HG03135 (cell line): ENCODE measurements around the gene AUTS2.

Source experiments
- ATAC-seq: cut with Tn5 transposase; IDR thresholded peaks from one replicate; pipeline ENCODE4 v1.9.1; 2021; ENCODE audit warnings: mild to moderate bottlenecking, moderate library complexity; ENCODE audit not compliant: unreplicated experiment

Gene AUTS2

GRCh38 chr7:69751026-69751425, 152.8 kb downstream of the AUTS2 start:
- no peak for ATAC-seq

DNA sequence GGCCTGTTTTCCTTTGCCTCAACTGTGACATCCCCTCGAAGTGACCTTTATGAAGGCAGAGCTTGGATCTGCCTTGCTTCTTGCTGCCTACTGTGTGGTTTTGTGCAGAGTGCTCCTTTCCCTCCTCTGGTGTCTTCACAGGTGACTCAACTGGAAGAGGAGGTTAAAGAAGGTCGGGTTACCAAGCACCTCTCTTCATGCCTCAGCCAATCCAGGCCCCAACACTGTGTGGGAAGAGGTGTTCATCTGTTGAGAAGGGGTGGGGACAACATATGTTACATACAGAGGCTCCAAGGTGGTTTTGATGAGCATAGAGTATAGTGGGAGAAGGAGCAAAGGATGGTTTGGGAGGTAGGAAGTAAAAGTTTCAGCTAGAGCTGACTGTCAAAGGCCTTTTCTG, 155.7 kb downstream of the AUTS2 start:
- no peak for ATAC-seq

GRCh38 chr7:69754476-69754875, 156.2 kb downstream of the AUTS2 start:
- ATAC-seq, result no peak

- no peak for ATAC-seq
Measured at GRCh38 chr7:69756235-69756634, 158.0 kb downstream of the AUTS2 start.

GRCh38 chr7:69757528-69757927, 159.3 kb downstream of the AUTS2 start:
- ATAC-seq, result no peak

- ATAC-seq, result no peak
Measured at GRCh38 chr7:69757981-69758430, 159.7 kb downstream of the AUTS2 start.

DNA sequence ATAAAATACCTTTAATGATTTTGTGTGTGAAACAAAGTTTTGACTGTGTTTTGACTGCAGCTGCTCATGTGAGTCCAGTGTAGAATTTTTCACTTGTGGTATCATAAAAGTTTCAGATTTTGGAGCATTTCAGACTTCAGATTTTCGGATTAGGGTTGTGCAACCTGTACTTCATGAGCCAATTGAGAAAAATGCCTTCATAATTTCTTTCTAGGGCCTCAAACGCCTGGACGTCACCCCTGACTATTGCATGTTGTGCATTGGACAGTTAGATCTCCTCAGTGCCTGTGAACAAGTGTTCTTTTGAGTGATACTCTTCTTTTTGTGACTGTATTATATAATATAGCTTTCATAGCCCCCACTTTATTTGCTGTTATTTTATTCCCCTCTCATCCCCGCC, 161.1 kb downstream of the AUTS2 start:
- no peak for ATAC-seq

DNA sequence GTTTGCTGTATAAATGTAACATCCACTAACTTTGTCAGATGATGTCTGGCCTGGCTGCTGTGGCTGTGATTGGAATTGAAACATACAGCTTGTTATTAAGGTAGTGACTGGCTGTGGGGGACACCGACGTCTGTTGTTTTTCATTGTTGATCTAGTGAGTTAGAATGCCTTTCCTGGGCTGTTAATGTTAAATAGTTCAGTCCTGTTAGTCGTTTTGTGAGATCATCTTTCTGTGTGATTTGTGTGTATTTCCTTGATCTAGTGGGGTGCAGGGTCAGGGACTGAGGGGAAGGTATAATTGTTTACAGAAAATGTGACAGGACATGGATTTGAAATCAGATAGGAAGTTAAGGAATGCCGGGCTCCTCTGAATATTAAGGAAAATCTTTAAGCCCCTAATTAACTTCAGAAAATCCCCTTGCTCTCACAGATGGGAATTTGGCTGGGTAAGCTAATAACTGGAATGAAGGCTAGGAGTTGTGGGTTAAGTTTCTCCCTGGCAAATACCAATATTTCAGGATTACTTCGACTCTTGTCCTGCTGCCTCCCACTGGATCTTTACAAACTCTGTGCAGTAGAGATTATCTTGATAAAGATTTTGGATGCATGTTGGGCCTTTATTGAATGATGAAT, 163.1 kb downstream of the AUTS2 start:
- no peak for ATAC-seq

DNA sequence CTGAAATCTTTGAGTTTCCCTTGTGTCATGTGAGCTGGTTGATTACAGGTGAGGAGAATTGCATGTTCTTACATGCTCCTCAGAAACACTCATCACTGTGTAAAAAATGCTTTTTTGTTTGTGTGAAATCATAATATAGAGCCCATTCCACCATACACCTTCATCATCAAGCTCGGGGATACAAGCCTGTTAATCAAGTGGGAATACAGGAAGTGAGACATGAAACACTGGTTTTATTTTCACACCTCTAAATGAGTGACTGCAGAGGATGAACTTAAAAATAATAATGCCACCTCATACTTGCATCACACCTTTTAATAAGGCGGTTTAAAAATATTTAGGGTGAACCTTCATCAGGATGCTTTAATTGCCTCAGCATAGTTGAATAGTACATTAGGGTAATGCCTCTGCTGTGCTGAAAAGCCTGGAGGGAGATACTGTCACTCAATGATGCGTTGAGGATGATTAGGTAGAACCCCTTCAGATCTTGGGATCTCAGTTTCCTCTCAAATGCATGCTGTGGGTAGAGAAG, 164.6 kb downstream of the AUTS2 start:
- ATAC-seq, result no peak

GRCh38 chr7:69763513-69763912, 165.2 kb downstream of the AUTS2 start:
- no peak for ATAC-seq

DNA sequence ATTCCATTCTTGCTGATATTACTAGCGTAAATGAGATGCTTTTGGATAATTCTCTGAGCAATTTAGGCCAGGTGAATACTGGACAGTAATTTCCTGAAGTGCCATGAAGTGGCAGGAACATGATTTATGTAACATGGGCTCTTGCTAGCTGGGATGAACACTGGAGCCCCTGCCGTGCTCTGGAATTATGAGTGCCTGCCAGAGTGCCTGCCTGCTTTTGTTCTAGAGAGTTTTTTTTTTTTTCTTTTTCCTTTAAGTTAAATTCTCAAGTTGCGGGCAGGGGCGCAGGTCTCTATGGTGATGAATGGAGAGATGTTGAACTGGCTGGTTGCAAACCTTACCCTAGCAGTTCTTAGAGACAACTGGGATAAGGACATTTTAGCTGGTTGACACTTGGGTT, 165.9 kb downstream of the AUTS2 start:
- no peak for ATAC-seq

DNA sequence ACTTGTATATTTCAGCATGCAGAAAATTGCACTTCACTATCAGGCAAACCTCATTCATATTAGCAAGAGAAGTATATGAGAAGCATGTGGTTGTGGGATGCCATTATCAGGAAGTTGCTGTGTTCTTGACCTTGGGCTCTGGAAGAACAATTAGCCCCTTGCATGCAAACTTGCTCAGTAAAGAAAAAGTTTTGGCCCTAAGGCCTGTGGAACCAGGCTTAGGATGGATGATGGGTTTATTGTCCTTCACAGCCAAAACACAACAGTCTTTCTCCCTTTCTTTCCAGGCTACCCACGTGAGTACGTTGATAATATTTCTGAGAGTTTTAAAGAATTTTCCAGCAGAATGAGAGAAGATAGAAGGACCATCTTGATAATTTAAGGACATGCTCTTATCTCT, 166.4 kb downstream of the AUTS2 start:
- ATAC-seq, result no peak

GRCh38 chr7:69765879-69766278, 167.6 kb downstream of the AUTS2 start:
- ATAC-seq, result no peak

GRCh38 chr7:69768986-69769595, 170.8 kb downstream of the AUTS2 start:
- no peak for ATAC-seq

DNA sequence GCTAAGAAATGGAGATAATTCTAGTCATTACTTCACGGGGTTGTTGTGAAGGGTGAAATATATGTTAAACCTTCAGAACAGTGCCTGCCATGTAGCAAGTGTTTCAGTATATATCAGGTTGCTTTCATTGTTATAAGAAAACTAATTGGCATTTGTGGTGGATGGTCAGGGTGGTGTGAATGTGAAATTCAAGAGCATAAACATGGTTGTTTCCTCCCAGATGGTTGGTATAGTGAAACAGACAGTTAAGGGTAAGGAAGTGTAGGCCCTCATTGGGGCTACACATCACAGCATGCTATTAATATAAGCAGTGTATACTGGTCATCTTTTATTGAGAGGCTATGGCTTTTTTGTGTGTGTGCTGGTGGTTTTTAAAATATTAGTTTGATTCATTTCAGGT, 171.6 kb downstream of the AUTS2 start:
- no peak for ATAC-seq

- no peak for ATAC-seq
Measured at GRCh38 chr7:69770613-69771012, 172.3 kb downstream of the AUTS2 start.

DNA sequence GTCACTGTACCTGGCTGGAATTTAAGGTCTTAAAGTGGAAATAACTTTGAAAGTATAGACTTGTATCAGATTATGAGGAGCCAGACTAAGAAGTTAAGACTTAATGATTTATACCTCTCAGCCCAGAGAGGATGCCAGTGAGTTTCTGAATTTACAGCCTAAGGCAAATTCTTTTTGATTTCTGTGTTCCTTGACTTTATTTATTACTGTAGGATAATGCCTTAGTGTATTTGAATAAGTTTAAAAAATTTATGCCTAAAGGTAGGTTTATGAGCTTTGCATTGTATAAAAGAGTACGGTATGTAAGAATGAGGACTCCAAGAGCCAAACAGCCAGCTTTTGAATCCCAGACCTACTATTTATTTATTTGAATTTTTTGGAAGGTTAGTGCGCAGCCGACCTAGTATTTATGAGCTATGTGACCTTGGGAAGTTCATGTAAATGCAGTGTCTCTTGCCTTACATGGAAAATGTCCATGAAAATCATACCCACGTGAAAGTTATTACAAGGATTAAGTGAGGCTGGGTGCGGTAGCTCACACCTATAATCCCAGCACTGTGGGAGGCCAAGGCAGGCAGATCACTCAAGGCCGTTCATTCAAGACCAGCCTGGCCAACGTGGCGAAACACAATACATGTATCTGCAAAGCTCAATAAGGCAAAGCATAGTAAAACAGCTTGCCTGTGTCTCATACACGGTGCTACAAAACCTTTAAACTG, 174.6 kb downstream of the AUTS2 start:
- ATAC-seq, result no peak

DNA sequence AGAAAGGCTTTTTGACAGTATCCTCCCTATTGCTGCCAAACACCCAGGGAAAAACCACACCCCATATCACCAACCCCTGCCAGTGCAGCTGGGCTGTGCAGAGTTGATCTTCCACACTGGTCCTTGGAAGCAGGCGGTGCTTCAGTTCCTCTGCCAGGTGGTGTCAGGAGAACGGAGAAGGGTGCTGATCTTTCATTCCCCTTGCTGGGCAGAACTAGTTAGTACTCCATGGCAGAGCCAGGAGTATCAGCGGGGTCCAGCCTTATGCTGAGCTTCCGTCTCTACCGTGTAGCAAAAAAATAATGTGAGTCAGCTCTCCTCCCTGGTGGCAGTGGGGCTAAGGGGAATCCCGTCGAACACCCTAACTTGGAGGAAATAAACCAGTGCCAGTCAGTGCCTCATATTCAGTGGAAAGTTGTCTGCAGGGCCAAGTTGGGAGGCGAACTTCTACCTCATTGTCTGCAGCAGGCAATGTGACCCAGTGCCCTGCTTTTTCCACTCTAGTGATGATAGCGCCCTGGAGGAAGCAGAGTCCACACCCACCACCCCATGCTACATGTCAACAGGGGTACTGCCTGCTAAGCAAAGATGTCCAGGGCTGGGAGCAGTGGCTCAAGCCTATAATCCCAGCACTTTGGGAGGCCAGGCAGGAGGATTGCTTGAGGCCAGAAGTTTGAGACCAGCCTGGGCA, 175.4 kb downstream of the AUTS2 start:
- no peak for ATAC-seq

DNA sequence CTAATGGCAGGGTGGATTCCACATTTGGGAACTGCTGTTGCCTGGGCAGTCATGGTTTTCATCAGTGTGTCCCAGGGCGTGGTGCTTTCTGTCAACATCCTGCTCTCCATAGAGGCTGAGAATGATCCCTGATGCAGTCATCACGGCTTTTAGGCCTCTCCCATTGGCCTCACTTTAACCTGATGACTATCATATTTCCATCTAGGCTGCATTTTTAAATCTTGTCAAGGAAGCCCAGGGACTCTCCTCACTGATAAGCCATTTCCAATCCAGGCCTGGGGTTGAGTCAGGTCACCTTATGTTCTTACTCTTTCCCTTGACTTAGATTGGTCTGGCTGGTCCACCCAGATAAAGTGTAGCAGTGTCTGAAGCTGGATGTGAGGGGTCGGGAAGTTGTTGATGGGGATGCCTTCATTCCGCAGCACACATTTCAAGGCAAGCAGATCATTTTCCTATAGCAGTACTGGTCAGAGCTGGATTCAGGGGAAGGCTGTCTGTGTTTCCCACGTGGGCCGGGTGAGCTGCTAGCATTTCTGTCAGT, 177.0 kb downstream of the AUTS2 start:
- ATAC-seq, result no peak

- ATAC-seq, result no peak
Measured at GRCh38 chr7:69776611-69777010, 178.3 kb downstream of the AUTS2 start.

- ATAC-seq, result no peak
Measured at GRCh38 chr7:69778138-69778537, 179.9 kb downstream of the AUTS2 start.
